Mucosa of gallbladder (tissue), 1 donor: Measurements from ENCODE around the gene KRTAP23-1. TPM values are rescaled to one million over a fixed set of nuclear protein-coding genes. Genes with fewer than 3 reads are reported as not detected.
A peak's percentile ranks its signal among the peaks of the same experiment; 100 is the strongest.

Experiments
- DNase-seq: peaks from one replicate; pipeline ENCODE4 v3.0.0-alpha.2; 2020; ENCODE audit warnings: low spot score
- total RNA-seq: library from RNA; stranded (reverse); gene quantifications from one replicate; pipeline ENCODE4 v1.2.1, GENCODE V29; 2021
- donor health status: DM: no; HTN: no; CAD: no.

Gene KRTAP23-1
- total RNA-seq = not detected

- DNase-seq = no peak
These were observed at the start of gene KRTAP23-1 for GRCh38 chr21:30348506-30348905. KRTAP23-1 (minus strand) TSS chr21:30348606; CDS start chr21:30348606, 0 bp downstream.

GRCh38 chr21:30395731-30396130 is 47.3 kb upstream of the KRTAP23-1 start, which contains the start of gene KRTAP13-1:
KRTAP13-1 (plus strand) TSS chr21:30396031; CDS start chr21:30396087, 56 bp downstream.
- no peak for DNase-seq

GRCh38 chr21:30391492-30392025 is 43.2 kb upstream of the KRTAP23-1 start:
- DNase-seq = no peak

GRCh38 chr21:30382201-30382600 is 33.8 kb upstream of the KRTAP23-1 start:
- no peak for DNase-seq

GRCh38 chr21:30372139-30372770 is 23.8 kb upstream of the KRTAP23-1 start, which contains the start of gene KRTAP13-2:
KRTAP13-2 (minus strand) TSS chr21:30372271; CDS start chr21:30372213, 58 bp downstream.
- DNase-seq = no peak

- DNase-seq = no peak
These were observed 7.5 kb upstream of the KRTAP23-1 start for GRCh38 chr21:30355906-30356305.

- DNase-seq = no peak
These were observed 6.1 kb upstream of the KRTAP23-1 start for GRCh38 chr21:30354308-30355005.

GRCh38 chr21:30351534-30351933 is 3.1 kb upstream of the KRTAP23-1 start:
- DNase-seq = no peak

GRCh38 chr21:30349572-30349971 is 1.2 kb upstream of the KRTAP23-1 start:
- DNase-seq = no peak

GRCh38 chr21:30345014-30345413 is 3.4 kb downstream of the KRTAP23-1 start:
- DNase-seq = no peak

GRCh38 chr21:30340714-30341573 is 7.5 kb downstream of the KRTAP23-1 start:
- DNase-seq = peak; percentile 36

GRCh38 chr21:30338717-30339116 is 9.7 kb downstream of the KRTAP23-1 start:
- no peak for DNase-seq

- DNase-seq = no peak
These were observed 10.6 kb downstream of the KRTAP23-1 start for GRCh38 chr21:30337772-30338171.

GRCh38 chr21:30337276-30337744 is 11.1 kb downstream of the KRTAP23-1 start, which contains the start of gene KRTAP27-1:
KRTAP27-1 (minus strand) TSS chr21:30337694; CDS start chr21:30337668, 26 bp downstream.
- DNase-seq = no peak

- DNase-seq = no peak
These were observed 11.8 kb downstream of the KRTAP23-1 start for GRCh38 chr21:30336596-30336995.

- no peak for DNase-seq
These were observed 14.7 kb downstream of the KRTAP23-1 start for GRCh38 chr21:30333736-30334135.

GRCh38 chr21:30332681-30333080 is 15.7 kb downstream of the KRTAP23-1 start:
- DNase-seq = no peak

GRCh38 chr21:30329203-30329875 is 19.1 kb downstream of the KRTAP23-1 start:
- DNase-seq = no peak

GRCh38 chr21:30326390-30326789 is 22.0 kb downstream of the KRTAP23-1 start:
- no peak for DNase-seq

GRCh38 chr21:30320215-30320614 is 28.2 kb downstream of the KRTAP23-1 start, which contains the start of gene KRTAP26-1:
KRTAP26-1 (minus strand) TSS chr21:30320315; CDS start chr21:30320035, 280 bp downstream.
- DNase-seq = no peak

GRCh38 chr21:30315701-30316100 is 32.7 kb downstream of the KRTAP23-1 start:
- no peak for DNase-seq
